HEK293 (cell line): Measurements from ENCODE around the gene ZER1.

Experiments
- CTCF ChIA-PET: fragments of 350-600 bp; formaldehyde crosslinking; extraction: SDS; loops from one replicate; lab custom pipeline; 2021; ENCODE audit warnings: antibody characterized with exemption; lab: Yijun Ruan, JAX
- POLR2A ChIA-PET: fragments of 300-600 bp; formaldehyde crosslinking; extraction: SDS; loops from one replicate; lab custom pipeline; 2020; ENCODE audit warnings: antibody characterized with exemption, inconsistent platforms; lab: Yijun Ruan, JAX
- H3K27ac ChIP-seq: fragments of 200-500 bp; sonication (Bioruptor generic); 2 replicates; pipeline ENCODE4 v1.5.1; 2014; ENCODE audit warnings: low read depth, low read length, control low read depth, inconsistent platforms; ENCODE audit errors: extremely low read depth
- H3K36me3 ChIP-seq, 2 experiments: fragments of 200-500 bp in 1 of 2; sonication (Bioruptor generic) in 1 of 2; 1 replicate in 1 of 2; 2 replicates in 1 of 2; pipeline ENCODE4 v1.5.1; 2014 to 2017; ENCODE audit warnings: inconsistent platforms in 2 of 2, low read length in 2 of 2; ENCODE audit not compliant: control insufficient read depth in 2 of 2, insufficient read depth in 1 of 2
- H3K4me1 ChIP-seq: fragments of 200-500 bp; sonication (Bioruptor generic); 2 replicates; pipeline ENCODE4 v1.5.1; 2014; ENCODE audit warnings: mild to moderate bottlenecking, low read length, inconsistent platforms; ENCODE audit not compliant: control insufficient read depth, insufficient read depth
- H3K4me3 ChIP-seq: 2 replicates; pipeline ENCODE4 v1.5.1; 2011; ENCODE audit warnings: low read depth, mild to moderate bottlenecking, control low read depth, low read length, moderate library complexity
- H3K9me3 ChIP-seq: fragments of 200-500 bp; sonication (Bioruptor generic); 2 replicates; pipeline ENCODE4 v1.5.1; 2014; ENCODE audit warnings: low read depth, low read length, inconsistent platforms; ENCODE audit not compliant: control insufficient read depth, insufficient read depth
- EGR2 ChIP-seq: fragments of 450-650 bp; formaldehyde crosslinking; IDR thresholded peaks from 2 replicates; pipeline ENCODE4 v1.5.1; 2016; ENCODE audit warnings: low read depth, missing biosample characterization, missing genetic modification characterization
- GLIS1 ChIP-seq: fragments of 450-650 bp; formaldehyde crosslinking; IDR thresholded peaks from 2 replicates; pipeline ENCODE4 v1.5.1; 2016; ENCODE audit warnings: missing biosample characterization, missing genetic modification characterization
- OVOL3 ChIP-seq: fragments of 450-650 bp; formaldehyde crosslinking; IDR thresholded peaks from 2 replicates; pipeline ENCODE4 v1.5.1; 2016; ENCODE audit warnings: missing biosample characterization, missing genetic modification characterization
- SCRT1 ChIP-seq: fragments of 450-650 bp; formaldehyde crosslinking; IDR thresholded peaks from 2 replicates; pipeline ENCODE4 v1.5.1; 2016; ENCODE audit warnings: missing biosample characterization, missing genetic modification characterization, borderline replicate concordance
- ZBTB17 ChIP-seq: fragments of 450-650 bp; formaldehyde crosslinking; IDR thresholded peaks from 2 replicates; pipeline ENCODE4 v1.5.1; 2016; ENCODE audit warnings: missing biosample characterization, missing genetic modification characterization
- ZFHX2 ChIP-seq: fragments of 450-650 bp; formaldehyde crosslinking; conservative IDR thresholded peaks from 2 replicates; pipeline ENCODE4 v1.5.1; 2016; ENCODE audit warnings: missing biosample characterization, missing genetic modification characterization
- ZFP3 ChIP-seq: fragments of 450-650 bp; formaldehyde crosslinking; IDR thresholded peaks from 2 replicates; pipeline ENCODE4 v1.5.1; 2016; ENCODE audit warnings: low read depth, missing biosample characterization, missing genetic modification characterization
- ZFP41 ChIP-seq: fragments of 450-650 bp; formaldehyde crosslinking; IDR thresholded peaks from 2 replicates; pipeline ENCODE4 v1.5.1; 2016; ENCODE audit warnings: missing biosample characterization, missing genetic modification characterization, borderline replicate concordance
- ZNF121 ChIP-seq: fragments of 450-650 bp; formaldehyde crosslinking; IDR thresholded peaks from 2 replicates; pipeline ENCODE4 v1.5.1; 2016; ENCODE audit warnings: missing biosample characterization, missing genetic modification characterization
- ZNF146 ChIP-seq: fragments of 450-650 bp; formaldehyde crosslinking; IDR thresholded peaks from 2 replicates; pipeline ENCODE4 v1.5.1; 2016; ENCODE audit warnings: missing biosample characterization, missing genetic modification characterization
- ZNF335 ChIP-seq: fragments of 450-650 bp; formaldehyde crosslinking; conservative IDR thresholded peaks from 2 replicates; pipeline ENCODE4 v1.5.1; 2016; ENCODE audit warnings: missing biosample characterization, missing genetic modification characterization
- ZNF544 ChIP-seq: fragments of 450-650 bp; formaldehyde crosslinking; IDR thresholded peaks from 2 replicates; pipeline ENCODE4 v1.5.0; 2017; ENCODE audit warnings: missing biosample characterization, missing genetic modification characterization
- ZNF549 ChIP-seq: fragments of 450-650 bp; IDR thresholded peaks from 2 replicates; pipeline ENCODE4 v1.5.1; 2018; ENCODE audit warnings: missing biosample characterization, missing genetic modification characterization, mild to moderate bottlenecking, inconsistent platforms, moderate library complexity
- ZNF701 ChIP-seq: fragments of 450-650 bp; formaldehyde crosslinking; IDR thresholded peaks from 2 replicates; pipeline ENCODE4 v1.5.1; 2016; ENCODE audit warnings: missing biosample characterization, missing genetic modification characterization
- ZNF76 ChIP-seq: fragments of 450-650 bp; formaldehyde crosslinking; IDR thresholded peaks from 2 replicates; pipeline ENCODE4; 2016; ENCODE audit warnings: low read depth, missing biosample characterization, missing genetic modification characterization, borderline replicate concordance
- ZNF792 ChIP-seq: fragments of 450-650 bp; formaldehyde crosslinking; IDR thresholded peaks from 2 replicates; pipeline ENCODE4 v1.5.1; 2016; ENCODE audit warnings: missing biosample characterization, missing genetic modification characterization
- ZNF837 ChIP-seq: fragments of 450-650 bp; formaldehyde crosslinking; IDR thresholded peaks from 2 replicates; pipeline ENCODE4 v1.5.1; 2016; ENCODE audit warnings: missing biosample characterization, missing genetic modification characterization
- ZSCAN23 ChIP-seq: fragments of 450-650 bp; formaldehyde crosslinking; IDR thresholded peaks from 2 replicates; pipeline ENCODE4 v1.5.1; 2016; ENCODE audit warnings: missing biosample characterization, missing genetic modification characterization
- TF ChIP-seq, protein P1 (sequence below): fragments of 450-650 bp; formaldehyde crosslinking; IDR thresholded peaks from 2 replicates; pipeline ENCODE4 v1.5.1; 2017; ENCODE audit warnings: missing biosample characterization, missing genetic modification characterization
- TF ChIP-seq, protein P2 (sequence below): fragments of 450-650 bp; formaldehyde crosslinking; IDR thresholded peaks from 2 replicates; pipeline ENCODE4 v1.5.1; 2016; ENCODE audit warnings: missing biosample characterization, missing genetic modification characterization
- TF ChIP-seq, protein P3 (sequence below): fragments of 450-650 bp; formaldehyde crosslinking; IDR thresholded peaks from 2 replicates; pipeline ENCODE4 v1.5.1; 2016; ENCODE audit warnings: missing biosample characterization, missing genetic modification characterization
- TF ChIP-seq, protein P4 (sequence below): fragments of 450-650 bp; formaldehyde crosslinking; IDR thresholded peaks from 2 replicates; pipeline ENCODE4 v1.5.1; 2017; ENCODE audit warnings: missing biosample characterization, missing genetic modification characterization

Gene ZER1

DNA sequence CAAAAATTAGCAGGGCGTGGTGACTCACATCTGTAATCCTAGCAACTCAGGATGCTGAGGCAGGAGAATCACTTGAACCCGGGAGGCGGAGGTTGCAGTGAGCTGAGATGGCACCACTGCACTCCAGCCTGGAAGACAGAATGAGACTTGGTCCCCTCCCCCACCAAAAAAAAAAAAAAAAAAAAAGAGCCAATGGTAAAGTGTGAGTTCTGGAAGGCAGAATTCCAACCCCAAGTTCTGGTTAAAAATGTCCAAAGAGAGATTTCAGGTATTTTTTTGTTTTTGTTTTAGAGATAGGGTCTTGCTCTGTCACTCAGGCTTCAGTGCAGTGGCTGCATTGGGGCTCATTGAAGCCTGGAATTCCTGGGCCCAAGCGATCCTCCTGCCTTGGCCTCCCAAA is 84.3 kb downstream of the ZER1 start:
- H3K4me1 ChIP-seq: no peaks in the 10 kb centered on the region
- no peak for TF ChIP-seq ZNF792 (tag by site-specific recombination)
- TF ChIP-seq ZNF837 (tag by site-specific recombination): no peak
- no peak for TF ChIP-seq ZFP3 (tag by site-specific recombination)
- TF ChIP-seq ZNF146: no peak
- TF ChIP-seq ZNF701 (tag by site-specific recombination): no peak
- TF ChIP-seq EGR2 (tag by site-specific recombination): no peak
- peaks cover 5 to 24% of the 10 kb centered on the region in 2 experiments for H3K36me3 ChIP-seq
- H3K27ac ChIP-seq: no peak overlapping the region
- ChIA-PET CTCF (interaction anchor here (0.5 to 2.2 kb wide), 2 partner anchors 13 to 231 kb away, joined by 3 to 4 read pairs; no protein-coding TSS in a partner anchor), POLR2A (interaction anchor here (0.7 to 1.0 kb wide), 3 partner anchors 21 to 1825 kb away, joined by 7 to 10 read pairs (median 8); no protein-coding TSS in a partner anchor)
- no peaks in the 10 kb centered on the region for H3K9me3 ChIP-seq
- H3K4me3 ChIP-seq: no peak overlapping the region

DNA sequence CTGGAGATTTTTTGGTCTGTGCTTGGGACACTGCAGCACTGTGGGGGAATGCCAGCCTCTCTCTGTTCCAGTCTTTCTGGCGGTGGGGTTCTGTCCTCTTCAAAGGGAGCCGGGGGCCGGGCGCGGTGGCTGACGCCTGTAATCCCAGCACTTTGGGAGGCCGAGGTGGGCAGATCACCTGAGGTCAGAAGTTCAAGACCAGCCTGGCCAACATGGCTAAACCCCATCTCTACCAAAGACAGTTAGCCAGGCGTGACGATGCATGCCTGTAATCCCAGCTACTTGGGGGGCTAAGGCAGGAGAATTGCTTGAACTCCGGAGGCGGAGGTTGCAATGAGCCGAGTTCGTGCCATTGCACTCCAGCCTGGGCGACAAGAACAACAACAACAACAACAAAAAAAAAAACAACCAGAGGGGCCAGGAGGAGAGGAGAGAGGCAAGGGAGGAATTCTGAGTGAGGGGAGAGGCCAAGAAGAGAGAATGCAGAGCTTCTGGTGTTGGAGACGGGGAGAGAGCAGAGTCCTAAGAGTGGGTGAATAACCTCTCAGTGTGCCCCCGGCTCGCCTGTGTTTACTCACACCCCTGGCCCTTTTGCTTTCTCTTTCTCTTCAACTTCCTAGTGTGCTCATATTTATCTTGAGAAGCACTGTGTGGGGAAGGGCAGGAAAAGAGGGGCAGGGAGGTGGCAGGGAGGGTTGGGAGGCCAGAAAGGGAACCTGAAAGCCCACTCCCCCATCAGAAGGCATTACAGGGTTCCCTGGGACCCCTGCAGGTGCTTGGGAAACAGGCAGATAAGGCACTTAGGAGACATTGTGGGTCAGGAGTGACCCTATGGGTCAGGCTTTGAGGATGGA is 85.9 kb downstream of the ZER1 start:
- peaks cover 0 to 9% of the 10 kb centered on the region in 2 experiments; a peak in 2 of 3 replicates for H3K36me3 ChIP-seq
- H3K4me3 ChIP-seq: no peak overlapping the region
- H3K9me3 ChIP-seq: no peaks in the 10 kb centered on the region
- TF ChIP-seq ZFHX2 (tag by site-specific recombination) (peak; percentile 39), EGR2 (tag by site-specific recombination) (peak; percentile 27; the same call in 1 of the 2 replicates), ZNF76 (tag by site-specific recombination) (no peak), ZNF544 (tag by site-specific recombination) (no peak)
- TF ChIP-seq, protein P1, sequence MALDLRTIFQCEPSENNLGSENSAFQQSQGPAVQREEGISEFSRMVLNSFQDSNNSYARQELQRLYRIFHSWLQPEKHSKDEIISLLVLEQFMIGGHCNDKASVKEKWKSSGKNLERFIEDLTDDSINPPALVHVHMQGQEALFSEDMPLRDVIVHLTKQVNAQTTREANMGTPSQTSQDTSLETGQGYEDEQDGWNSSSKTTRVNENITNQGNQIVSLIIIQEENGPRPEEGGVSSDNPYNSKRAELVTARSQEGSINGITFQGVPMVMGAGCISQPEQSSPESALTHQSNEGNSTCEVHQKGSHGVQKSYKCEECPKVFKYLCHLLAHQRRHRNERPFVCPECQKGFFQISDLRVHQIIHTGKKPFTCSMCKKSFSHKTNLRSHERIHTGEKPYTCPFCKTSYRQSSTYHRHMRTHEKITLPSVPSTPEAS (tag by site-specific recombination): no peak
- CTCF ChIA-PET: interaction anchor here (0.9 to 2.2 kb wide), 3 partner anchors 14 to 167 kb away, joined by 3 to 7 read pairs (median 4); no protein-coding TSS in a partner anchor
- H3K4me1 ChIP-seq: no peaks in the 10 kb centered on the region
- H3K27ac ChIP-seq: no peak overlapping the region; the same call in 1 of the 2 replicates
- POLR2A ChIA-PET: interaction anchor here (0.6 to 2.3 kb wide), 5 partner anchors 10 to 24 kb away, joined by 3 to 16 read pairs (median 11); no protein-coding TSS in a partner anchor

DNA sequence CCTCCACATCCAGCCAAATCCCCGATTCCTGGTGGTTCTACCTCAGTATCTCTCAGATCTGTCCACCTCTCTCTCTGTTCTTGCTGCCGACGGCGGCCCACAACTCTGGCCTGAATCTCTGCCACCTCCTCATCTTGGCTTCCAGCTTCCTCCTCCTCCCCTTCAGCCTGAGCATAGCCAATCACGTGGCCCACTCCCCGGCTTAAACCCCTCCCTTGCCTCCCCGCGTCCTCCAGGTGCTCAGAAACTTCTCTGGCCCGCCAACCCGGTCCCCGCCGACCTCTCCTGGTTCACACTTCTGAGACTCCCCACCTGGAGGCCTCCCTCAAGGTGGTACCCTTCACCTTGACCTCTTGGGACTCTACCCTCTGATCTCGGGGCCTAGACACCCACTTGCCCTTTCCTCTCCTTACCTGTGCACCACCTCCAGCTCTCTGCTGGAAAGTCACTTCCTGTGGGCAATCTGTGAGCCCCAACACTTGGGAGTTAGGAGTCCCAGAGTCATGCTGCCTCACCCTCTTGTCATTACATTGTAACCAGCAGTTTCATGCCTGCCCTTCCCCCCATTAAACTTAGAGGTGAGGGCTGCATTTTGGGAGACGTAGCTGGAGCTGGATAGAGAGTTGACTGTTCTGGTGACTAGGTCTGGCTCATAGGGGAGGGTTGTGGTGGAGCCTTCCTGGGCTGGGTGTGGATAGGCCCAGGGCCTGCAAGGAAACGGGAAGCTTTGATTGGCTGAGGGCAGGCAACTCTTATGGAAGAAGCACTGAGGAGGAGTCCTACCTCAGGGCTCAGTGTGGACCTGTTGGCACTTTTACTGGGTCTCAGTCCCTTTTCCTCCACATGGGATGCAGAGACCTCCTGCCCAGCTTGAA is 87.2 kb downstream of the ZER1 start:
- H3K4me1 ChIP-seq: no peaks in the 10 kb centered on the region
- peak overlapping the region; percentile 65 for H3K4me3 ChIP-seq
- no peaks in the 10 kb centered on the region; a peak in 1 of 3 replicates for H3K36me3 ChIP-seq
- peak overlapping the region; percentile 78 for H3K27ac ChIP-seq
- POLR2A ChIA-PET: interaction anchor here (0.5 to 2.3 kb wide), 18 partner anchors 8 to 145 kb away, joined by 3 to 16 read pairs (median 7); partner anchors contain the start of genes DYNC2I2, ENDOG, PKN3 and SPOUT1
- no peaks in the 10 kb centered on the region for H3K9me3 ChIP-seq
- CTCF ChIA-PET: interaction anchor here (0.5 to 0.9 kb wide), 8 partner anchors 15 to 344 kb away, joined by 3 to 4 read pairs (median 3); partner anchors contain the start of gene PKN3
- TF ChIP-seq, protein P2, sequence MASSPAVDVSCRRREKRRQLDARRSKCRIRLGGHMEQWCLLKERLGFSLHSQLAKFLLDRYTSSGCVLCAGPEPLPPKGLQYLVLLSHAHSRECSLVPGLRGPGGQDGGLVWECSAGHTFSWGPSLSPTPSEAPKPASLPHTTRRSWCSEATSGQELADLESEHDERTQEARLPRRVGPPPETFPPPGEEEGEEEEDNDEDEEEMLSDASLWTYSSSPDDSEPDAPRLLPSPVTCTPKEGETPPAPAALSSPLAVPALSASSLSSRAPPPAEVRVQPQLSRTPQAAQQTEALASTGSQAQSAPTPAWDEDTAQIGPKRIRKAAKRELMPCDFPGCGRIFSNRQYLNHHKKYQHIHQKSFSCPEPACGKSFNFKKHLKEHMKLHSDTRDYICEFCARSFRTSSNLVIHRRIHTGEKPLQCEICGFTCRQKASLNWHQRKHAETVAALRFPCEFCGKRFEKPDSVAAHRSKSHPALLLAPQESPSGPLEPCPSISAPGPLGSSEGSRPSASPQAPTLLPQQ (tag by site-specific recombination): 0 out of 2 replicates have a peak, but pooled peaks have one; percentile 21
- TF ChIP-seq OVOL3 (tag by site-specific recombination) (no peak), ZNF549 (tag by site-specific recombination) (no peak), ZNF335 (tag by site-specific recombination) (0 out of 2 replicates have a peak, but pooled peaks have one; percentile 6), ZNF121 (no peak), SCRT1 (tag by site-specific recombination) (peak; percentile 68), GLIS1 (tag by site-specific recombination) (peak; percentile 84), ZFP41 (tag by site-specific recombination) (no peak), ZSCAN23 (tag by site-specific recombination) (peak; percentile 50; the same call in 1 of the 2 replicates), ZBTB17 (tag by site-specific recombination) (peak; percentile 95)
- TF ChIP-seq, protein P3, sequence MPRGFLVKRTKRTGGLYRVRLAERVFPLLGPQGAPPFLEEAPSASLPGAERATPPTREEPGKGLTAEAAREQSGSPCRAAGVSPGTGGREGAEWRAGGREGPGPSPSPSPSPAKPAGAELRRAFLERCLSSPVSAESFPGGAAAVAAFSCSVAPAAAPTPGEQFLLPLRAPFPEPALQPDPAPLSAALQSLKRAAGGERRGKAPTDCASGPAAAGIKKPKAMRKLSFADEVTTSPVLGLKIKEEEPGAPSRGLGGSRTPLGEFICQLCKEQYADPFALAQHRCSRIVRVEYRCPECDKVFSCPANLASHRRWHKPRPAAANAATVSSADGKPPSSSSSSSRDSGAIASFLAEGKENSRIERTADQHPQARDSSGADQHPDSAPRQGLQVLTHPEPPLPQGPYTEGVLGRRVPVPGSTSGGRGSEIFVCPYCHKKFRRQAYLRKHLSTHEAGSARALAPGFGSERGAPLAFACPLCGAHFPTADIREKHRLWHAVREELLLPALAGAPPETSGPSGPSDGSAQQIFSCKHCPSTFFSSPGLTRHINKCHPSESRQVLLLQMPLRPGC (tag by site-specific recombination): peak; percentile 57; the same call in 1 of the 2 replicates
- TF ChIP-seq, protein P4, sequence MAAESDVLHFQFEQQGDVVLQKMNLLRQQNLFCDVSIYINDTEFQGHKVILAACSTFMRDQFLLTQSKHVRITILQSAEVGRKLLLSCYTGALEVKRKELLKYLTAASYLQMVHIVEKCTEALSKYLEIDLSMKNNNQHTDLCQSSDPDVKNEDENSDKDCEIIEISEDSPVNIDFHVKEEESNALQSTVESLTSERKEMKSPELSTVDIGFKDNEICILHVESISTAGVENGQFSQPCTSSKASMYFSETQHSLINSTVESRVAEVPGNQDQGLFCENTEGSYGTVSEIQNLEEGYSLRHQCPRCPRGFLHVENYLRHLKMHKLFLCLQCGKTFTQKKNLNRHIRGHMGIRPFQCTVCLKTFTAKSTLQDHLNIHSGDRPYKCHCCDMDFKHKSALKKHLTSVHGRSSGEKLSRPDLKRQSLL (tag by site-specific recombination): peak; percentile 72; the same call in 1 of the 2 replicates
